GM12873 (cell line): ENCODE data around the gene SLCO4A1.

Experiments used
- TF ChIP-seq, protein P1 (sequence below): IDR thresholded peaks from 2 replicates; pipeline ENCODE4 v1.5.1; 2012; ENCODE audit warnings: low read depth, mild to moderate bottlenecking, moderate library complexity, low read length, control low read depth; ENCODE audit not compliant: insufficient read depth; ENCODE audit errors: missing control alignments

Gene SLCO4A1, protein sequence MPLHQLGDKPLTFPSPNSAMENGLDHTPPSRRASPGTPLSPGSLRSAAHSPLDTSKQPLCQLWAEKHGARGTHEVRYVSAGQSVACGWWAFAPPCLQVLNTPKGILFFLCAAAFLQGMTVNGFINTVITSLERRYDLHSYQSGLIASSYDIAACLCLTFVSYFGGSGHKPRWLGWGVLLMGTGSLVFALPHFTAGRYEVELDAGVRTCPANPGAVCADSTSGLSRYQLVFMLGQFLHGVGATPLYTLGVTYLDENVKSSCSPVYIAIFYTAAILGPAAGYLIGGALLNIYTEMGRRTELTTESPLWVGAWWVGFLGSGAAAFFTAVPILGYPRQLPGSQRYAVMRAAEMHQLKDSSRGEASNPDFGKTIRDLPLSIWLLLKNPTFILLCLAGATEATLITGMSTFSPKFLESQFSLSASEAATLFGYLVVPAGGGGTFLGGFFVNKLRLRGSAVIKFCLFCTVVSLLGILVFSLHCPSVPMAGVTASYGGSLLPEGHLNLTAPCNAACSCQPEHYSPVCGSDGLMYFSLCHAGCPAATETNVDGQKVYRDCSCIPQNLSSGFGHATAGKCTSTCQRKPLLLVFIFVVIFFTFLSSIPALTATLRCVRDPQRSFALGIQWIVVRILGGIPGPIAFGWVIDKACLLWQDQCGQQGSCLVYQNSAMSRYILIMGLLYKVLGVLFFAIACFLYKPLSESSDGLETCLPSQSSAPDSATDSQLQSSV

DNA sequence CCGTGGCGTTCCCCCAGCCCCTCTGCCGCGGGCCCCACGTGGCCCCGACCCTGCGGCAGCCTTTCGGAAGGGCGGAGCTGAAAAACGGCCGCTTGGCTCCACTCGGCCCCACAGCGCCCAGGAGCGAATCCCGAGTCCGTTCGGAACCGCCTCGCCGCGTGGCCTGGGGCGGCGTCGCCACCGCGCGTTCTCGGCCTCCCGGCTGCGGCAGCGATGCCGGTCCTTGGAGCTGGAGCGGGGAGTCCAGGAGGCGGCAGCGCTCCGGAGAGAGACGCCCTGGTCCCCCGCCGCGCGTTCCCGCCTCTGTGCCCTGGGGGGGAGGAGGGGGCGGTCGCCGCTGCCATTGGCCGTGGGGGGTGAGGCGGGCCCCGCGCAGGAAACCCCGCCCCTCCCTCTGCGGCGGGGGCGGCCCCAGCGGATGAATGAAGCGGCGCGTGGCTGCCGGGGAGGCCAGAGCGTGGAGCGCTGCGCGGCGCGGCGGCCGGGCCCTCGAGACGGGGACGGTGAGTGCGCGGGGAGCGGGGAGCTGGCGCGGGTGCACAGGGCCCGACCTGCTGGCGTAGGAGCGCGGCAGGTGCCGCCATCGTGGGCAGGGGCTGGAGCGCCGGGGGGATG, at the start of gene SLCO4A1:
Gene SLCO4A1, plus strand, starts transcription at position 453 of the 615 bp plus-strand sequence. CDS start 13,952 bp downstream, outside the sequence.
- TF ChIP-seq, protein P1, sequence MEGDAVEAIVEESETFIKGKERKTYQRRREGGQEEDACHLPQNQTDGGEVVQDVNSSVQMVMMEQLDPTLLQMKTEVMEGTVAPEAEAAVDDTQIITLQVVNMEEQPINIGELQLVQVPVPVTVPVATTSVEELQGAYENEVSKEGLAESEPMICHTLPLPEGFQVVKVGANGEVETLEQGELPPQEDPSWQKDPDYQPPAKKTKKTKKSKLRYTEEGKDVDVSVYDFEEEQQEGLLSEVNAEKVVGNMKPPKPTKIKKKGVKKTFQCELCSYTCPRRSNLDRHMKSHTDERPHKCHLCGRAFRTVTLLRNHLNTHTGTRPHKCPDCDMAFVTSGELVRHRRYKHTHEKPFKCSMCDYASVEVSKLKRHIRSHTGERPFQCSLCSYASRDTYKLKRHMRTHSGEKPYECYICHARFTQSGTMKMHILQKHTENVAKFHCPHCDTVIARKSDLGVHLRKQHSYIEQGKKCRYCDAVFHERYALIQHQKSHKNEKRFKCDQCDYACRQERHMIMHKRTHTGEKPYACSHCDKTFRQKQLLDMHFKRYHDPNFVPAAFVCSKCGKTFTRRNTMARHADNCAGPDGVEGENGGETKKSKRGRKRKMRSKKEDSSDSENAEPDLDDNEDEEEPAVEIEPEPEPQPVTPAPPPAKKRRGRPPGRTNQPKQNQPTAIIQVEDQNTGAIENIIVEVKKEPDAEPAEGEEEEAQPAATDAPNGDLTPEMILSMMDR, result no peak

DNA sequence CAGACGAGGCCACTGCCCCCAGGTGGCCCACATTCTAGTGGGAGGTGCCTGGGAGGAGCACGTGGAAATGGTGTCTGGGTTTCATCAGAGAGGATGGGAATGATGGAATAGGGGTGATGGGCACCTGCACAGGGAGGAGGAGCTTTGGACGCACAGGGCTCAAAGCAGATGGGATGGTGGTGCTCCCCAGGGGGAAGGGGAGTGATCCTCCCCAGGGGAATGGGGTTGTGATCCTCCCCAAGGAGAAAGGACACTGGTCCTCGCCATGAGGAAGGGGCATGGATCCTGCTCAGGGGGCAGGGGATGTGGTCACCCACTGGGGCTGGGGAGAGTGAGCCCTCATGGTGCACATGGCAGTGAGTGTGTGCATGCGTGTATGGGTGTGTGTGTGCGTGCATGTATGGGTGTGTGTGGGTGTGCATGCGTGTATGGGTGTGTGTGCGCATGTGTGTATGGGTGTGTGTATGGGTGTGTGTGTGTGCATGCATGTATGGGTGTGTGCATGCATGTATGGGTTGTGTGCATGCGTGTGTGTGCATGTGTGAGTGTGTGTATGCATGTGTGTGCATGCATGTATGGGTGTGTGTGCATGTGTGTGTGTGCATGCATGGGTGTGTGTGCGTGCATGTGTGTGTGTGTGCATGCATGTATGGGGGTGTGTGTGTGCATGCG, 49.7 kb upstream of the SLCO4A1 start:
- TF ChIP-seq, protein P1, result no peak

DNA sequence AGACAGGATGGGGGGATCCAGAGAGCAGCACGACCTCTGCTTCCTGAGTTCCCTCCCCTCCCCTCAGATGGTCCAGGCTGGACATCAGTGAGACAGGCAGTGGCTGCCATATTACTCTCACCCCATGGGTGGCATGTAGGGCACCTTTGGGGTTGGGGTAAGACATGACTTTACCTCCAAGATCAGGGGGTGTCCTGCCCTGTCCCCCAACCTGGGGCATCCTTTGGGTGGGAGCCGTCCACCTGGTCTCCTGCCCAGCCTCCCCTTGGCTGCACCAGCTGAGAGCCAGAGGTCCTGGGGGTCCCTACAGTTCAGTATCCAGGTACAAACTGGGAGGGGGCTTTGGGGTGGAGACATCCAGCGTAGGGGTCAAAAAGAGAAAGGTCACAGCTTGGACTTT, 48.7 kb upstream of the SLCO4A1 start:
- TF ChIP-seq, protein P1, result no peak

DNA sequence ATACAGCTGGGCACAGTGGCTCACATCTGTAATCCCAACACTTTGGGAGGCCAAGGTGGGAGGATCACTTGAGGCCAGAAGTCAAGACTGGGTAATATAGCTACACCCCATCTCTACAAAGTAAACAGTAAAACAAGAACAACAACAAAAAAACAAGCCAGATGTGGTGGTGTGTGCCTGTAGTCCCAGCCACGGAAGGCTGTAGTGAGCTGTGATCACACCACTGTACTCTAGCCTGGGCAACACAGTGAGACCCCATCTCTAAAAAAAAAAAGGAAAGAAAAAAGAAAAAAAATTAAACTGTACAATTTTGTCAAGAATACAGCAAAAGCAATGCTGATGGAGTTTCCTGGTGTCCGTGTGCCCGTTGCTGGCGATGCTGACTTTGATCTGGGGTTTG, 47.2 kb upstream of the SLCO4A1 start:
- TF ChIP-seq, protein P1, result no peak

DNA sequence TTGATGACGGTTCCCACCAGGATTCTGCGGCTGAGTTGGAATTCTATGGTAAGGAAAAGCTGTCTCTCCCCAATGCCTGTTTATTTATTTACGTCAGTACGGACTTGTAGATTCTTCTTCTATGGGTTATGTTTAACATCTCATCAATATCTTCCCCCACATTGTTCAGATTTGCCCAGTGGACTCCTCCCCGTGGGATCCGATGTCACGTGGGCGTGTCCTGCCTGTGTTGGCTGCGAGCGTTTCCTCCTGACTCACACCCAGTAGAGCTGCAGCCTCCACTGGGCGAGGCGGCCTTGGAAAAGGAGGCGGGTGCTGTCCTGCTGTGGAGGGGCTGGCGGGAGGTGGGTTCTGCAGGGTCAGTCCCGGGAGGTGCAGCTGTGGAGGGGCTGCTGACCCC, 46.8 kb upstream of the SLCO4A1 start:
- TF ChIP-seq, protein P1, result no peak

DNA sequence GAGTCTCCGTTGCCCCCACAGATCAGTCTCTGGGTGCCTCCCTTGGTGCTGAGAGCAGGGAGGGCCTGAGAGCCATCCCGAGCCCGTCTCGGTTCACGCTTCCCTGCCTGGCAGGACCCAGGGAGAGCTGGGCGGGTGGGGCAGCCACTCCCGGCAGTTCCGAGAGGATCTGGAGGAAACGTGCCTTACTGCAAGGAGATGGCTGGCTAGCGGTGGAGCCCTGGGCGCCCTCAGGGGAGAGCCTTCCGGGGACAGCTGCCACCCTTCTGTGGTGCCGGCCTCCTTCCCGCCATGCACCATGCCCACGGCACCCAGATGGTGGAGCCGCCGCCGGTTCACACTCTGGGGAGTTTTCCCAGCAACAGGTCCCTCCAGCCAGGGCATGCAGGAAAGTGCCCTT, 45.8 kb upstream of the SLCO4A1 start:
- TF ChIP-seq, protein P1, result no peak
